Measurements from ENCODE around the gene KLHL42.

The KLHL42 gene

DNA sequence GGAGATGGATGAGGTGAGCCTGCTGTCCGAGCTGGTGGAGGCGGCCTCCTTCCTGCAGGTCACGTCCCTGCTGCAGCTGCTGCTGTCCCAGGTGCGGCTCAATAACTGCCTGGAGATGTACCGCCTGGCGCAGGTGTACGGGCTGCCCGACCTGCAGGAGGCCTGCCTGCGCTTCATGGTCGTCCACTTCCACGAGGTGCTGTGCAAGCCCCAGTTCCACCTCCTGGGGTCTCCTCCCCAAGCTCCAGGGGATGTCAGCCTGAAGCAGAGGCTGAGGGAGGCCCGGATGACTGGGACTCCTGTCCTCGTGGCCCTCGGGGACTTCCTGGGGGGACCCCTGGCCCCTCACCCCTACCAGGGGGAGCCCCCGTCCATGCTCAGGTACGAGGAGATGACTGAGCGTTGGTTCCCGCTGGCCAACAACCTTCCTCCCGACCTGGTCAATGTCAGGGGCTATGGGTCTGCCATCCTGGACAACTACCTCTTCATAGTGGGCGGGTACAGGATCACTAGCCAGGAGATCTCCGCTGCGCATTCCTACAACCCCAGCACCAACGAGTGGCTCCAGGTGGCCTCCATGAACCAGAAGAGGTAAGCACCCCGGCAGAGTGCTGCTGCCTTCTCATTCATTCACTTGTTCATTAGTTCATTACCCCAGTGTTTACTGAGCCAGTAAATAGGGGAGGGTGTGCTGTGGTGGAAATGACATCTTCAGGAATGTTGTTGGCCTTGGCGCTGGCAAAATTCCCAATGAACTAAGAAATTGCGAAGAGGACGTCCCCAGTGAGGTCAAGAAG, 777 bp downstream of the KLHL42 start:
- TF ChIP-seq, protein P1, sequence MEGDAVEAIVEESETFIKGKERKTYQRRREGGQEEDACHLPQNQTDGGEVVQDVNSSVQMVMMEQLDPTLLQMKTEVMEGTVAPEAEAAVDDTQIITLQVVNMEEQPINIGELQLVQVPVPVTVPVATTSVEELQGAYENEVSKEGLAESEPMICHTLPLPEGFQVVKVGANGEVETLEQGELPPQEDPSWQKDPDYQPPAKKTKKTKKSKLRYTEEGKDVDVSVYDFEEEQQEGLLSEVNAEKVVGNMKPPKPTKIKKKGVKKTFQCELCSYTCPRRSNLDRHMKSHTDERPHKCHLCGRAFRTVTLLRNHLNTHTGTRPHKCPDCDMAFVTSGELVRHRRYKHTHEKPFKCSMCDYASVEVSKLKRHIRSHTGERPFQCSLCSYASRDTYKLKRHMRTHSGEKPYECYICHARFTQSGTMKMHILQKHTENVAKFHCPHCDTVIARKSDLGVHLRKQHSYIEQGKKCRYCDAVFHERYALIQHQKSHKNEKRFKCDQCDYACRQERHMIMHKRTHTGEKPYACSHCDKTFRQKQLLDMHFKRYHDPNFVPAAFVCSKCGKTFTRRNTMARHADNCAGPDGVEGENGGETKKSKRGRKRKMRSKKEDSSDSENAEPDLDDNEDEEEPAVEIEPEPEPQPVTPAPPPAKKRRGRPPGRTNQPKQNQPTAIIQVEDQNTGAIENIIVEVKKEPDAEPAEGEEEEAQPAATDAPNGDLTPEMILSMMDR (IDR thresholded peaks at IDR 0.05; ENCODE audit: low read depth, low read length) = no peak
- H3K4me3 ChIP-seq (replicated peaks in 1 of 2; ENCODE audit: low read depth in 2 of 2, low read length in 2 of 2) = peak overlapping the region; percentile 70 to 76
- peak; percentile 80 to 85 for DNase-seq (ENCODE audit: low read depth in 2 of 2)

GRCh38 chr12:27781680-27782079, 1.6 kb downstream of the KLHL42 start:
- TF ChIP-seq, protein P1 (IDR thresholded peaks at IDR 0.05; ENCODE audit: low read depth, low read length) = no peak
- H3K4me3 ChIP-seq (replicated peaks in 1 of 2; ENCODE audit: low read depth in 2 of 2, low read length in 2 of 2) = peak overlapping the region in 1 of 2 donors; percentile 70
- peak; percentile 27 to 67 for DNase-seq (ENCODE audit: low read depth in 2 of 2)

DNA sequence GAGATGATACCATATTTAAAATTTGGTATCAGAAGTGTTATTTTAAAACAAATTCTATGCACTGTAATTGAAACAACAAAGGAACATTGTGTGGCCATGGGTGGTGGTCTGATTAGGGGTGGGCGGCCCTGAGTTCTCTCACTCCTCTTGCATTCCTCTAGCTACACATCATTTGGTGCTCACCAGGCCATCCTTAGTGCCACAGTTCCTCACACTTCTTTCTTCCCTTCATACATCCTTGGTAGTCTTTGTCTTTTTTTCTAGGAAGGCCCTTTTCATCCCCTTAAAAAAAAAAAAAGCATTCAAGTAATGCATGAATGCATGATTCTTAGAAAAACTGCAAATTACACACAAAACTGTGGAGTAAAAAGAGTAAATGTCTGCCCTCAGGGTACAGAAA, 2.4 kb downstream of the KLHL42 start:
- no peak overlapping the region for H3K4me3 ChIP-seq (replicated peaks in 1 of 2; ENCODE audit: low read depth in 2 of 2, low read length in 2 of 2)
- no peak for DNase-seq (ENCODE audit: low read depth in 2 of 2)
- TF ChIP-seq, protein P1 (IDR thresholded peaks at IDR 0.05; ENCODE audit: low read depth, low read length) = no peak

DNA sequence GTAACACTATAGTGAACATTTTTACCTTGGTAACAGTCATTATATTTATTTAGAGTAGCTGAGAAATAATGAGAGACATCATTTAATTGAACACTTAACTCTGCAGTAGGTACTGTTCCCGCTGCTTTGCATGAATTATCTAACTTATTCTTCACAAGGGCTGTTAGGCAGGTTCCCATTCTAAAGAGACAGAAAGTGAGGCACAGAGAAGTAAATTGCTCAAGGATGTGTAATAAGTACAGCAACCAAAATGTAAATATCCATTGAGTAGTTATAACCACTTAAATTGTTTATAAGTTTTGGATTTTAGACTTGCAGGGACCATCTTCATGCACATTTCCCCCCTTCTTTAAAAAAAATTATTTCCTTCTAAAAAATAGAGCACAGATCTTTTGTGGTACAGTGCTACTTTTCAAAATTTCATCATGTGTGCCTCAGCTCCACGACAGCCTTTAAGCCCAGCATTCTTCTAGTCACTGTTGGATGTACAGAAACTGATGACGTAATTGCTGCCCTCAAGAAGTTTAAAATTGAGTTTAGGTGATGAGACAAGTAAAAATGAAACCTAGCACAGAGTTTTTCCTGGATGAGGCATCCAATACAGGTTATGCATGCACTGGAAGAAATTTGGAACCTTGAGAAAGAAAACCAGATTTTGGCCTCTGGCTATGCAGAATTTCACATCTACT, 6.0 kb downstream of the KLHL42 start:
- TF ChIP-seq, protein P1 (IDR thresholded peaks at IDR 0.05; ENCODE audit: low read depth, low read length) = no peak

DNA sequence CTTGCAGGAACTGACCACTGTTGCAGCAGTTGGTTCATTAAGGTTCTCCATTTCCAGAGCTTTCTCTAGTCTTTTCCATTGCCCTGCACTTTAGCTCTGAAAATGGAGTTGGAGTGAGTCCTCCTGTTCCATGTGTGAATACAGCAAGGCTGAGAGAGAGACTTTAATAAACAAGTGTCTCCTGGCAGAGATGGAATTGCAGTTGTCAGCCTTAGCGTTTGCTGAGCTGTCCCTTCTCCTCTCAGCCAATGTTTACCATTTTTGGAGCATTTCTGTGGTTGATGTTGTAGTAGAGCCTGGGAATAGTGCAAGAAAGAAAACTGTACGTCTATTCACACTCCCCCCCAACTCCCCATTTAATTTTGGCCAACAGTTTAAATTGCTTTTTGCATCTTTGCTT, 7.5 kb downstream of the KLHL42 start:
- no peak for DNase-seq (ENCODE audit: low read depth in 2 of 2)
- TF ChIP-seq, protein P1 (IDR thresholded peaks at IDR 0.05; ENCODE audit: low read depth, low read length) = no peak
- no peak overlapping the region for H3K4me3 ChIP-seq (replicated peaks in 1 of 2; ENCODE audit: low read depth in 2 of 2, low read length in 2 of 2)

More for the DNA sequence above, 6.0 kb downstream of the KLHL42 start:
- peak; percentile 44 to 90 for DNase-seq (ENCODE audit: low read depth in 2 of 2)
- H3K4me3 ChIP-seq (replicated peaks in 1 of 2; ENCODE audit: low read depth in 2 of 2, low read length in 2 of 2) = no peak overlapping the region

GRCh38 chr12:27790179-27790578, 10.1 kb downstream of the KLHL42 start:
- TF ChIP-seq, protein P1 (IDR thresholded peaks at IDR 0.05; ENCODE audit: low read depth, low read length) = no peak
- H3K4me3 ChIP-seq (replicated peaks in 1 of 2; ENCODE audit: low read depth in 2 of 2, low read length in 2 of 2) = no peak overlapping the region
- DNase-seq (ENCODE audit: low read depth in 2 of 2) = no peak

Data from cardiac fibroblast (primary cell).